GM12878 (cell line): ENCODE results near the gene TMEM109. TPM values are rescaled to one million over a fixed set of nuclear protein-coding genes. Genes with fewer than 3 reads are reported as not detected.

Experiments used
- ASH2L ChIP-seq: fragments of 300-600, 200-600 bp; sonication (generic); IDR thresholded peaks from 2 replicates; pipeline ENCODE4 v1.6.1; 2017; ENCODE audit warnings: low read depth, mild to moderate bottlenecking, borderline replicate concordance
- CBFB ChIP-seq: IDR thresholded peaks from 2 replicates; pipeline ENCODE4 v1.6.1; 2016; ENCODE audit warnings: antibody characterized with exemption, low read depth
- CHD2 ChIP-seq: IDR thresholded peaks from 2 replicates; pipeline ENCODE4 v1.6.1; 2011; ENCODE audit warnings: low read depth, low read length, improper control_type of control experiment, borderline replicate concordance
- CHD4 ChIP-seq: fragments of 200-600 bp; sonication (generic); IDR thresholded peaks from 2 replicates; pipeline ENCODE4 v1.6.1; 2016; ENCODE audit warnings: mild to moderate bottlenecking
- CTCF ChIP-seq, 3 experiments: IDR thresholded peaks in 2 of 3; conservative IDR thresholded peaks in 1 of 3; 2 replicates each; pipeline ENCODE4 v1.5.1; 2011; ENCODE audit warnings: low read depth in 3 of 3, low read length in 3 of 3, mild to moderate bottlenecking in 3 of 3, control low read depth in 2 of 3, moderate library complexity in 2 of 3, inconsistent platforms in 1 of 3, mixed read lengths in 1 of 3; ENCODE audit not compliant: control insufficient read depth in 2 of 3, insufficient read depth in 1 of 3; ENCODE audit errors: extremely low read depth in 1 of 3
- GABPA ChIP-seq: IDR thresholded peaks from 2 replicates; pipeline ENCODE4 v1.6.1; 2014; ENCODE audit warnings: antibody characterized with exemption, low read depth, mild to moderate bottlenecking, inconsistent platforms
- GATAD2B ChIP-seq: fragments of 450-650 bp; conservative IDR thresholded peaks from 2 replicates; pipeline ENCODE4 v1.6.1; 2017; ENCODE audit warnings: low read depth, mild to moderate bottlenecking, moderate library complexity
- IRF5 ChIP-seq: fragments of 450-650 bp; IDR thresholded peaks from 2 replicates; pipeline ENCODE4 v1.6.1; 2017; ENCODE audit warnings: borderline replicate concordance
- MTA3 ChIP-seq: IDR thresholded peaks from 2 replicates; pipeline ENCODE4 v1.6.1; 2012; ENCODE audit warnings: low read length, inconsistent platforms, borderline replicate concordance
- MYC ChIP-seq: IDR thresholded peaks from 2 replicates; pipeline ENCODE4 v1.6.1; 2011; ENCODE audit warnings: mild to moderate bottlenecking, low read length, moderate library complexity, inconsistent platforms; ENCODE audit not compliant: insufficient read depth, insufficient replicate concordance, insufficient read length, severe bottlenecking
- NBN ChIP-seq: fragments of 450-650 bp; IDR thresholded peaks from 2 replicates; pipeline ENCODE4 v1.6.1; 2016
- NFYA ChIP-seq: IDR thresholded peaks from 2 replicates; pipeline ENCODE4 v1.6.1; 2011; ENCODE audit warnings: low read depth, mild to moderate bottlenecking, low read length, improper control_type of control experiment, borderline replicate concordance
- NR2C2 ChIP-seq: IDR thresholded peaks from 2 replicates; pipeline ENCODE4 v1.6.1; 2011; ENCODE audit warnings: borderline replicate concordance, low read depth; ENCODE audit not compliant: control insufficient read depth, insufficient read length
- PBX3 ChIP-seq: IDR thresholded peaks from 2 replicates; pipeline ENCODE4 v1.6.1; 2011; ENCODE audit warnings: mild to moderate bottlenecking, low read depth, low read length, moderate library complexity; ENCODE audit not compliant: insufficient replicate concordance
- PML ChIP-seq: IDR thresholded peaks from 2 replicates; pipeline ENCODE4 v1.6.1; 2012; ENCODE audit warnings: low read length, inconsistent platforms
- POLR2A ChIP-seq: IDR thresholded peaks from 2 replicates; pipeline ENCODE4 v1.6.1; 2011; ENCODE audit warnings: low read depth, mild to moderate bottlenecking, low read length
- RELA ChIP-seq: fragments of 450-650 bp; IDR thresholded peaks from 2 replicates; pipeline ENCODE4 v1.8.0; 2014; ENCODE audit warnings: borderline replicate concordance; ENCODE audit not compliant: partially characterized antibody
- RFX5 ChIP-seq: IDR thresholded peaks from 2 replicates; pipeline ENCODE4 v1.6.1; 2011; ENCODE audit warnings: low read depth, low read length, improper control_type of control experiment
- SIN3A ChIP-seq: IDR thresholded peaks from 2 replicates; pipeline ENCODE4 v1.6.1; 2012; ENCODE audit warnings: low read depth, low read length, improper control_type of control experiment
- STAT1 ChIP-seq: fragments of 450-650 bp; conservative IDR thresholded peaks from 2 replicates; pipeline ENCODE4 v1.6.1; 2014; ENCODE audit warnings: antibody characterized with exemption, mild to moderate bottlenecking
- SUPT20H ChIP-seq: IDR thresholded peaks from 2 replicates; pipeline ENCODE4 v1.6.1; 2011; ENCODE audit warnings: low read depth, mild to moderate bottlenecking, low read length, moderate library complexity, borderline replicate concordance; ENCODE audit not compliant: control insufficient read depth
- YBX1 ChIP-seq: fragments of 450-650 bp; IDR thresholded peaks from 2 replicates; pipeline ENCODE4 v1.6.1; 2016; ENCODE audit warnings: antibody characterized with exemption
- YY1 ChIP-seq: IDR thresholded peaks from 2 replicates; pipeline ENCODE4 v1.6.1; 2011; ENCODE audit warnings: low read depth, mild to moderate bottlenecking, low read length
- ZSCAN29 ChIP-seq: fragments of 450-650 bp; IDR thresholded peaks from 2 replicates; pipeline ENCODE4 v1.6.1; 2017; ENCODE audit warnings: mild to moderate bottlenecking, moderate library complexity
- polyA plus RNA-seq, 11 experiments: library from polyadenylated mRNA; depleted of rRNA in 4 of 11; unstranded in 6 of 11; stranded (reverse) in 5 of 11; fragments of >200 nt; fragmentation: Nextera tagmentation in 4 of 11; fragmentation: Illumina TruSeq in 1 of 11; extraction: Ambion mirVana in 4 of 11; extraction: Trizol in 1 of 11; gene quantifications; 1 replicate in 1 of 11; 2 replicates in 10 of 11; pipeline versions ENCODE4 v1.2.1 to v1.2.3, GENCODE V29; 2011 to 2016; ENCODE audit warnings: inconsistent platforms in 2 of 11, missing spikeins in 2 of 11, low read depth in 1 of 11
- total RNA-seq, 4 experiments: library from RNA; depleted of rRNA in 3 of 4; stranded (reverse); fragments of >200 nt in 3 of 4; fragmentation: Illumina TruSeq in 1 of 4; extraction: Trizol in 1 of 4; gene quantifications; 2 replicates each; pipeline versions ENCODE4 v1.2.1 to v1.2.3, GENCODE V29; 2013 to 2021

The TMEM109 gene
- total and polyA plus RNA-seq, 10 of the 15 experiments (the other 5 are each of a cell fraction or from before 2014, with no cell fraction given) = 21.9 to 199 (median 85.2) TPM

GRCh38 chr11:60906132-60906972 lies 7.6 kb upstream of the TMEM109 start, which contains the start of gene PRPF19 (continued):
- TF ChIP-seq ASH2L (0 out of 2 replicates have a peak, but pooled peaks have one; percentile 63), CTCF (IDR thresholded peaks at IDR 0.05 in 2 of 3, conservative IDR thresholded peaks at IDR 0.05 in 1 of 3; ENCODE audit: control insufficient read depth in 2 of 3, extremely low read depth in 1 of 3, insufficient read depth in 1 of 3, low read depth in 3 of 3, low read length in 3 of 3) (no peak), GATAD2B (peak; percentile 60), SIN3A (peak; percentile 86), MTA3 (no peak), NBN (0 out of 2 replicates have a peak, but pooled peaks have one; percentile 29), RELA (no peak), NR2C2 (no peak), CHD2 (peak; percentile 88; the same call in 1 of the 2 replicates), ZSCAN29 (peak; percentile 99), CBFB (no peak; the same call in 1 of the 2 replicates), PML (no peak), CHD4 (no peak), STAT1 (no peak), YY1 (peak; percentile 86; the same call in 1 of the 2 replicates), SUPT20H (no peak), POLR2A (peak; percentile 99), MYC (peak; percentile 85), IRF5 (no peak), PBX3 (no peak), RFX5 (no peak), NFYA (no peak), YBX1 (no peak), GABPA (no peak)
